ENCODE results near the gene THSD7B.

The THSD7B gene

GRCh38 chr2:137405496-137405895, 640.2 kb downstream of the THSD7B start:
- no peak for DNase-seq

- DNase-seq: no peak
Observed at GRCh38 chr2:137411585-137411984, 646.2 kb downstream of the THSD7B start.

- DNase-seq: no peak
Observed at GRCh38 chr2:137420744-137421143, 655.4 kb downstream of the THSD7B start.

- no peak for DNase-seq
Observed at GRCh38 chr2:137435162-137435561, 669.8 kb downstream of the THSD7B start.

- DNase-seq: no peak
Observed at GRCh38 chr2:137437386-137437785, 672.0 kb downstream of the THSD7B start.

GRCh38 chr2:137444970-137445369, 679.6 kb downstream of the THSD7B start:
- no peak for DNase-seq

GRCh38 chr2:137449454-137449853, 684.1 kb downstream of the THSD7B start:
- no peak for DNase-seq

- no peak for DNase-seq
Observed at GRCh38 chr2:137454886-137455285, 689.5 kb downstream of the THSD7B start.

GRCh38 chr2:137467246-137467862, 702.0 kb downstream of the THSD7B start:
- DNase-seq: peak; percentile 5 to 24 (median 14)

GRCh38 chr2:137493261-137493660, 727.9 kb downstream of the THSD7B start:
- no peak for DNase-seq

GRCh38 chr2:137500599-137500998, 735.3 kb downstream of the THSD7B start:
- no peak for DNase-seq

GRCh38 chr2:137507237-137507636, 741.9 kb downstream of the THSD7B start:
- DNase-seq: no peak

- no peak for DNase-seq
Observed at GRCh38 chr2:137508739-137509384, 743.5 kb downstream of the THSD7B start.

- DNase-seq: no peak
Observed at GRCh38 chr2:137511526-137511925, 746.2 kb downstream of the THSD7B start.

- peak in 1 of 4 experiments; percentile 1 for DNase-seq
Observed at GRCh38 chr2:137521653-137522619, 756.6 kb downstream of the THSD7B start.

- DNase-seq: no peak
Observed at GRCh38 chr2:137522620-137523011, 757.3 kb downstream of the THSD7B start.

GRCh38 chr2:137523931-137524330, 758.6 kb downstream of the THSD7B start:
- DNase-seq: no peak

GRCh38 chr2:137525132-137525531, 759.8 kb downstream of the THSD7B start:
- no peak for DNase-seq

- no peak for DNase-seq
Observed at GRCh38 chr2:137525641-137526190, 760.4 kb downstream of the THSD7B start.

- no peak for DNase-seq
Observed at GRCh38 chr2:137535897-137536296, 770.6 kb downstream of the THSD7B start.

GRCh38 chr2:137539336-137539735, 774.0 kb downstream of the THSD7B start:
- no peak for DNase-seq

GRCh38 chr2:137547842-137548241, 782.5 kb downstream of the THSD7B start:
- no peak for DNase-seq

GRCh38 chr2:137566387-137566786, 801.0 kb downstream of the THSD7B start:
- DNase-seq: no peak

Measured in suppressor macrophage (primary cell).